GM23248 (cell line): ENCODE data around the gene PPP2R5D.

Experiments used
- EZH2 ChIP-seq: fragments of 200-600 bp; sonication (generic); IDR thresholded peaks from 2 replicates; pipeline ENCODE4 v1.6.1; 2018; ENCODE audit warnings: antibody characterized with exemption, mild to moderate bottlenecking; ENCODE audit not compliant: insufficient read depth, poor library complexity, severe bottlenecking
- EZH2phosphoT487 ChIP-seq: fragments of 200-600 bp; sonication (generic); IDR thresholded peaks from 2 replicates; pipeline ENCODE4 v1.6.1; 2018; ENCODE audit warnings: antibody characterized with exemption, moderate library complexity, mild to moderate bottlenecking, low read depth; ENCODE audit not compliant: insufficient read depth

DNA sequence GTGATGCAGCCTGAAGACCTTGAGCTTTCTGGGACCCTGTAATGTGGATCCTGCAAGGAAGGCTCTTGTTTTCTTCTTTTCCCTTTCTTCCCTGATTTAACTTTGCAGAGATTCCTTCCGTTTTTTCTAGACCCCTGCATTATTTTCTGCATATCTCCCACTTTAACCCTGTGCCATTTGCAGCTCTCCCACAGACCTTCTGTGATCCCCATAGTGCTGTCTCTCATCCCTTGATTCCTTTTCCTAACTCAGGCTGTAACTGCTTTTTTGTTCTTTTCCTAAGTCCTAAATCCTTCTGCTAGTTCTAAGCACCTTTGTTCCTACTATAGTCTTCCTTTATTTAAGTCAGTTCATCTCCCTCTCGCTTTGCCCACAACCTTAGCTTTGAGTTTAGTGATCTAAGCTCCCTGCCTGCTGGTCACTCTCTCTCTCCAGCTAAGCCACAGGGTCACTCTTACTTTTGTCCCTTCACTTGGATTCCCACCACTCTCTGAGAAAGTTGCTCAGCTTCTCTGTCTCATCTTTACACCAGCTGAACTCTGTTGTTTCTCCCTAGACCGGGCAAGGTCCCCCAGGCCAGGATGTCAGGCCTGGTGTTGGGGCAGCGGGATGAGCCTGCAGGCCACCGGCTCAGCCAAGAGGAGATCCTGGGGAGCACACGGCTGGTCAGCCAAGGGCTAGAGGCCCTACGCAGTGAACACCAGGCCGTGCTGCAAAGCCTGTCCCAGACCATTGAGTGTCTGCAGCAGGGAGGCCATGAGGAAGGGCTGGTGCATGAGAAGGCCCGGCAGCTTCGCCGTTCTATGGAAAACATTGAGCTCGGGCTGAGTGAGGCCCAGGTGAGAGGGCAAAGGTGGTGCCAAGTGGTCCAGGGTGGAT lies 76.6 kb downstream of the PPP2R5D start:
- TF ChIP-seq EZH2: no peak
- TF ChIP-seq EZH2phosphoT487: no peak
